ENCODE data around the gene BTBD19. TPM values are rescaled to one million over a fixed set of nuclear protein-coding genes. Genes with fewer than 3 reads are reported as not detected.
A peak's percentile ranks its signal among the peaks of the same experiment; 100 is the strongest.

The BTBD19 gene
- total and polyA plus RNA-seq, 9 of the 15 experiments (the other 6 are each of a cell fraction or from before 2014, with no cell fraction given), result 0.22 to 2.0 (median 0.95) TPM

GRCh38 chr1:44775078-44775929, 33.0 kb upstream of the BTBD19 start, which contains the start of gene RPS8 (continued):
- peak in 1 of 2 experiments; percentile 82; a peak in 1 of 4 replicates for TF ChIP-seq ZNF318 (IDR thresholded peaks at IDR 0.05; ENCODE audit: borderline replicate concordance in 1 of 2, low read depth in 1 of 2)
- peak; percentile 61; the same call in 1 of the 2 replicates for TF ChIP-seq ZBTB5 (IDR thresholded peaks at IDR 0.05)
- TF ChIP-seq NFXL1 (CRISPR knock-in tag; IDR thresholded peaks at IDR 0.05), result no peak
- TF ChIP-seq SMAD2 (IDR thresholded peaks at IDR 0.05; ENCODE audit: low read depth, low read length), result no peak
- TF ChIP-seq ZFP91 (CRISPR knock-in tag; IDR thresholded peaks at IDR 0.05), result peak; percentile 50; the same call in 1 of the 2 replicates
- TF ChIP-seq HMG20A (CRISPR knock-in tag; conservative IDR thresholded peaks at IDR 0.05), result no peak
- TF ChIP-seq CSDE1 (IDR thresholded peaks at IDR 0.05), result peak in 1 of 2 experiments; percentile 96; a peak in 2 of 4 replicates
- TF ChIP-seq SMARCC2 (IDR thresholded peaks at IDR 0.05; ENCODE audit: low read depth), result peak; percentile 75; the same call in 1 of the 2 replicates
- TF ChIP-seq GTF2B (IDR thresholded peaks at IDR 0.05; ENCODE audit: extremely low read depth, insufficient read length), result peak; percentile 75
- TF ChIP-seq ZNF699 (CRISPR knock-in tag; IDR thresholded peaks at IDR 0.05; ENCODE audit: insufficient replicate concordance), result no peak
- TF ChIP-seq HNRNPLL (IDR thresholded peaks at IDR 0.05; ENCODE audit: low read depth, low read length, poor library complexity, severe bottlenecking), result peak; percentile 82
- no peak for TF ChIP-seq MAFK (IDR thresholded peaks at IDR 0.05; ENCODE audit: low read length)
- no peak; the same call in 1 of the 2 replicates for TF ChIP-seq ZNF444 (CRISPR knock-in tag; IDR thresholded peaks at IDR 0.05)

All from K562 (cell line).